ENCODE results near the gene CAMK2B.

The CAMK2B gene

GRCh38 chr7:44225566-44226395 lies 99.6 kb downstream of the CAMK2B start:
- TF ChIP-seq, protein P1, sequence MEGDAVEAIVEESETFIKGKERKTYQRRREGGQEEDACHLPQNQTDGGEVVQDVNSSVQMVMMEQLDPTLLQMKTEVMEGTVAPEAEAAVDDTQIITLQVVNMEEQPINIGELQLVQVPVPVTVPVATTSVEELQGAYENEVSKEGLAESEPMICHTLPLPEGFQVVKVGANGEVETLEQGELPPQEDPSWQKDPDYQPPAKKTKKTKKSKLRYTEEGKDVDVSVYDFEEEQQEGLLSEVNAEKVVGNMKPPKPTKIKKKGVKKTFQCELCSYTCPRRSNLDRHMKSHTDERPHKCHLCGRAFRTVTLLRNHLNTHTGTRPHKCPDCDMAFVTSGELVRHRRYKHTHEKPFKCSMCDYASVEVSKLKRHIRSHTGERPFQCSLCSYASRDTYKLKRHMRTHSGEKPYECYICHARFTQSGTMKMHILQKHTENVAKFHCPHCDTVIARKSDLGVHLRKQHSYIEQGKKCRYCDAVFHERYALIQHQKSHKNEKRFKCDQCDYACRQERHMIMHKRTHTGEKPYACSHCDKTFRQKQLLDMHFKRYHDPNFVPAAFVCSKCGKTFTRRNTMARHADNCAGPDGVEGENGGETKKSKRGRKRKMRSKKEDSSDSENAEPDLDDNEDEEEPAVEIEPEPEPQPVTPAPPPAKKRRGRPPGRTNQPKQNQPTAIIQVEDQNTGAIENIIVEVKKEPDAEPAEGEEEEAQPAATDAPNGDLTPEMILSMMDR (conservative IDR thresholded peaks at IDR 0.05; ENCODE audit: low read length): no peak
- no peak for DNase-seq (ENCODE audit: low read depth)
- H3K4me3 ChIP-seq (ENCODE audit: low read length): no peak overlapping the region

DNA sequence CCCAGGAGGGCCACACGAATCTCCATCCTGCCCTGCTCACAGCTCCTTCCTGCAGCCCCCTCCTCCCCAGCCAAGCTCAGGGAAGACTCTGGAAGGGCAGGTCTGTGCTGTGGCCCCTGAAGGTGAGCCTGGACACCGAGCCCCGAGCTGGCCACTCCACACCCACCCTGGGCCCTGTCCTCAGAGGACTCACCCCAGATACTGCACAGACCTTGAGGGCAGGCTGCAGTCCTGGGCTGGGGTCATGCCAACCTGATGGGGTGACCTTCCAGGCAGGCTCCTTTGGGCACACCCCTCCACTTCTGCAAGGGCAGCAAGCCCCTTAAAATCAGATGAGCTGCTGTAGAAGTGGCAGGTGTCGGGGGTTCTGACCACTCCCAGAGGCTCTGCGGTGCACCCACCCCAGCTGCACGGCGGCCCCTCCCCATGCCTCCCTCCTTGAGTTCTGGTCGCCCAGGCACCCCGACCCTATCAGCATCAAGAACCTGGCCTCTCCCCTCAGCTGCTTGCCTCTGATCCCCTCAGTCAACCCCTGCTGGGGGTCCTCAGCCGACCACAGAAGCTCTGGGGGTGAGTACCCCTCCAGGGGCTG lies 100.3 kb downstream of the CAMK2B start:
- DNase-seq (ENCODE audit: low read depth): no peak
- H3K4me3 ChIP-seq (ENCODE audit: low read length): no peak overlapping the region
- TF ChIP-seq, protein P1 (conservative IDR thresholded peaks at IDR 0.05; ENCODE audit: low read length): no peak

GRCh38 chr7:44224080-44224973 lies 101.1 kb downstream of the CAMK2B start:
- H3K4me3 ChIP-seq (ENCODE audit: low read length): no peak overlapping the region
- DNase-seq (ENCODE audit: low read depth): no peak
- TF ChIP-seq, protein P1 (conservative IDR thresholded peaks at IDR 0.05; ENCODE audit: low read length): no peak

DNA sequence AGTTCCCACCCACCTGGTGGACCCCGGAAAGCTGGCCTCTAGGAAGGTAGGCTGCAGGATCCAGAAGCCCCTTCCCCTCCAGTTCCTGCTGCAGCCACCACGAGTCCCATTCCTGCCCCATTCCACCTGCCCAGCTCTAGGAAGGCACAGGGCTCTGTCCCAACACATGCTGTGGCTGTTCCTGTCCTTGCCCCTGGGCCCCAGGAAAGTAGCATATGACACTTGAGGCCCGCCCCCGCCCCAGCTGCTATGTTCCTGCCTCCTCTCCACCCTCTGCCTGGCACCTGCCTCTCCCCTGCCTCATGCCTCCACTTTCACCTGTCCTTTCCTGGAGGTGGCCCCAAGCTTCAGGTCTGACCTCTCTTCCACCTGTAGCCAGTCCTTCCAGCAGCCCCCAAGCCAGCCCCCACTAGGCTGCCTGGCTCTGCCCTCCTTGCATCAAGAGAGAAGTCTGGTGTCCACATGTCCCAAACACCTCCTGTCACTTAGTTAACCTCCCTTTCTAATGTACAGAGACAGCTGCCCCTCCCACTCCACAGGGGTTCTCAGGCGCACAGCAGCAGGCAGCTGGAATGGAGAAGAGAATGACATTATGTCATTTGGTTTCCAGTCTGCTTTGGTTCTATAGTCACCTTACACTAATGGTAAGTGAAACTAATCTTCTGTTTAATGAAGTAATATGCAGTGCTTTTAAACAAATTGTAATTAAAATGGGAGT lies 101.9 kb downstream of the CAMK2B start:
- no peak overlapping the region for H3K4me3 ChIP-seq (ENCODE audit: low read length)
- TF ChIP-seq, protein P1 (conservative IDR thresholded peaks at IDR 0.05; ENCODE audit: low read length): no peak
- no peak for DNase-seq (ENCODE audit: low read depth)

- no peak for DNase-seq (ENCODE audit: low read depth)
- no peak overlapping the region for H3K4me3 ChIP-seq (ENCODE audit: low read length)
- TF ChIP-seq, protein P1 (conservative IDR thresholded peaks at IDR 0.05; ENCODE audit: low read length): no peak
Observed at GRCh38 chr7:44222776-44223261, 102.6 kb downstream of the CAMK2B start.

DNA sequence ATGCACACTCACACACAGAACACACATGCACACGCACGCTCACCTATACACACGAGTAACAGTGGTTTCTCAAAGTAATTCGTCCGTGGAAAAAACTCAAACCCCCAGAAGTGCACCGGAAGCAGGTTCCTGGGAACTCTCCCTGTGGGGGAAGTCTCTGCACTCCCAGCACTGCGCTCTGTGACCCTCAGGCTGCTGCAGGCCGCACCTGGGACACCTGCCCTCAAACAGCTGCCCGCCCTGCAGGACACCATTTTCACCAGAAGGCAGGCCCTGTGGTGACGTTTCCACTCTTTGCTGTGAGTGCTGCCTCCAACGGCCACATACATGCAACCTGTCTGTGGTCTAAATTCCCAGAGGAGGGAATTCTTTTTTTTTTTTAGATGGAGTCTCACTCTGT lies 103.3 kb downstream of the CAMK2B start:
- TF ChIP-seq, protein P1 (conservative IDR thresholded peaks at IDR 0.05; ENCODE audit: low read length): no peak
- no peak overlapping the region for H3K4me3 ChIP-seq (ENCODE audit: low read length)
- DNase-seq (ENCODE audit: low read depth): no peak
